PFSK-1 (cell line): ENCODE measurements around the gene ISYNA1.

Experiments used
- REST ChIP-seq, 2 experiments: IDR thresholded peaks; 2 replicates each; pipeline versions ENCODE4 v1.6.1 to v1.8.0; 2011 to 2012; ENCODE audit warnings: low read depth in 2 of 2, low read length in 2 of 2, control low read depth in 1 of 2, inconsistent platforms in 1 of 2, mild to moderate bottlenecking in 1 of 2, moderate library complexity in 1 of 2; ENCODE audit not compliant: insufficient read depth in 1 of 2
- SIN3A ChIP-seq: IDR thresholded peaks from 2 replicates; pipeline ENCODE4 v1.6.1; 2012; ENCODE audit warnings: mild to moderate bottlenecking, low read length, moderate library complexity, borderline replicate concordance; ENCODE audit not compliant: insufficient read depth
- TAF1 ChIP-seq: IDR thresholded peaks from 2 replicates; pipeline ENCODE4 v1.6.1; 2012; ENCODE audit warnings: low read length, control low read depth, borderline replicate concordance; ENCODE audit not compliant: insufficient read depth

GRCh38 chr19:18393836-18394235, 44.1 kb downstream of the ISYNA1 start:
- TF ChIP-seq SIN3A (no peak), REST (IDR thresholded peaks at IDR 0.05; ENCODE audit: insufficient read depth in 1 of 2, low read depth in 2 of 2, low read length in 2 of 2) (no peak), TAF1 (no peak)
